HG03103 (cell line): ENCODE results near the gene MAN2B2.

Source experiments
- ATAC-seq: cut with Tn5 transposase; IDR thresholded peaks from one replicate; pipeline ENCODE4 v1.9.1; 2021; ENCODE audit warnings: low read depth; ENCODE audit not compliant: unreplicated experiment

MAN2B2 gene

DNA sequence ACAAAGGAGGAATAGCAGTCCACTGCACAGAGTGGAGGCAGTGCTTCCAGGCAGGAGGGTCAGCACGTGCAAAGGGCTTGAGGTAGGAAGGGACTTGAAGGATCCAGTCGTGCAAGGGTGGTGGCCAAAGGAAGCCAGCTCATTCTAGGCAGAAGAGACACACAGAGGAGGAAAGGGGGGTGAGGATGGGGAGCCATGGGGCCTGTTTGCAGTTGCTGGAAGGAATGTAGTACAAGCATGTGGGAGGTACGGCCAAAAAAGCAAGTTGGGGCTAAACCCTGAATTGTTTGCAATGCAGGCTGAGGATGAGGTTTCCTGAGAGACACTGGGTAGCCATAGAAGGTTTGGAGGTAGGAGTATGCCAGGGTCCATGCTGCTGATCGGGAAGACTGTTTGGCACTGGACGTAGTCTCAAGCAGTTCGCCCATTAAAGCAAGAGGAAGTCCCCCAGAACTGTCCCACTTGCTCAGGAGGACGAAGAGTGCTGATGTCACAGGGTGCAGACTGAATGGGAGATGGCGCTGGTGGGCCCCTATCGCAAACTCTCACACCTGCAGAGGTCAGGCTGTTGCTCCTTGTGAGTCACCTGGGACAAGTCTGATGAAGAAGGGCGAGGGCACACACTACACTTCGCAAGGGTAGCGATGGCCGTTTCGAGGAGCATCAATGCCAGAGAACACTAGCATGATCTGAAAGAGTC, 9.1 kb upstream of the MAN2B2 start:
- no peak for ATAC-seq

DNA sequence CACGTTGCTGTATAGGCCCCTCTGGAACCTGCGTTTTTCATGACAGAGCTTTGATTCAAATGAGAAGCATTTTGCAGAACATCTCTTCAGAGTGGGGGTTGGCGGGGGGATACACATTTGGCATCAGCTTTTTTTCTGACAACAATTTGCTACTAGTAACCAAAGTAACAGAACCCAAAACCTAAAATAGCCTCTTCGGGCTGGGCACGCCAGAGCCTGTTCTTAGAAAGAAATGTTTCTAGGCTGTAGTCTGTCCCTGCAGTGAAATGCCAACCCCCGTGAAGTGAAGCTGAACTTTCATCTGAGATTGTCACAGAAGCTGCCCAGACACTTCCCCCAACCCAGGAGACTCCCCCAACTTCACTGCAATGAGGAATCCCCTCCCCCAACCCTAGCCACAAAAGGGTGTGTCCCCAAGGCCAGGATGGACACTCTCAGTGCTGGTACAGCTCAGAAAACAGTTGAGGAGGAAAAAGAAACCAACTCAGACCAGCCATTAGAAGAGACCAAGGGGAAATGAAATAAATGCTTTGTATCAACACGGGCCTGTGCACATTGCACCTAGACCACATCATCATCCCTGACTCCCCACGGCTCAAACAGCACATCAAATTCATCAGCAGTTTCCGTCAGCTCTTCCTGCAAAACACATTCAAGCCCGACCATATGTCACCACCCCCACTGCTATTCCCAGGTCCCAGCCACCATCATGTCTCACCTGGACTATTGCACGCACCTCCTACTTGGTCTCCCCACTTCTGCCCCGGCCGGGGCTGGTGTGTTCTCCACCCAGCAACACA, 8.4 kb upstream of the MAN2B2 start:
- no peak for ATAC-seq

DNA sequence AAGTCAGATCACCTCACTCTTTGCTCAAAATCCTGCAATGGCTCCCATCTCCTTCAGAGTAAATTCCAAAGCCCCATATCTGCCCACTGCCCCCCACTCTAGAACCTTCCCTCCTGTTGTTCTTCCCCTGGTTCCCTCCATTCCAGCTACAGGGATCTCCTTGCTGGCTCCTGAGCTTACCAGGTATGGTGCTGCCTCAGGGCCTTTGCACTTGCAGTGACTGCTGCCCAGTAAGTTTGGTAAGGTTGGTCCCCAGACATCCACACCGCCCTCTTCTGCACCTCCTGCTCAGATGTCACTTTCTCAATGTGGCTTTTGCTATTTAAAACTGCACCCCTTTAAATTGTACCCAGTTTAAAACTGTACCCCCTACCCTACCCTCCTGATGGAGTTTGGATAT, 7.8 kb upstream of the MAN2B2 start:
- no peak for ATAC-seq

DNA sequence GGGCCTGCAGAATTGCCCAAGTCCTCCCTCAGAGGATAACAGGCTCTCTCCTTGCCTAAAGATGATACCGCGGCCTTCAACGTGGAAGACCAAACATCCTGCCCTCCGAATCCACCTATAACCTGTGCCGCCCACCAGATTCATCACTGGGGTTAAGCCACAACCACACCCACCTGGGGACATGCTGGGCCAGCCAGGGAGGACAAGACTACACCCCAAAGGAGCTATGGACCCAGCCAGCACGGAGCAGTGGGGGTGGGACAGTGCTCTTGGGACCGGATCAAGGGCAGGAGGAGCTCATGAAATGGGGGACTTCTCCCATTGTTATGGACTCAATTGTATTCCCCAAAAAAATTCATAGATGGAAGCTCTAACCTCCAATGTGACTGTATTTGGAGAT, 6.8 kb upstream of the MAN2B2 start:
- ATAC-seq = no peak

DNA sequence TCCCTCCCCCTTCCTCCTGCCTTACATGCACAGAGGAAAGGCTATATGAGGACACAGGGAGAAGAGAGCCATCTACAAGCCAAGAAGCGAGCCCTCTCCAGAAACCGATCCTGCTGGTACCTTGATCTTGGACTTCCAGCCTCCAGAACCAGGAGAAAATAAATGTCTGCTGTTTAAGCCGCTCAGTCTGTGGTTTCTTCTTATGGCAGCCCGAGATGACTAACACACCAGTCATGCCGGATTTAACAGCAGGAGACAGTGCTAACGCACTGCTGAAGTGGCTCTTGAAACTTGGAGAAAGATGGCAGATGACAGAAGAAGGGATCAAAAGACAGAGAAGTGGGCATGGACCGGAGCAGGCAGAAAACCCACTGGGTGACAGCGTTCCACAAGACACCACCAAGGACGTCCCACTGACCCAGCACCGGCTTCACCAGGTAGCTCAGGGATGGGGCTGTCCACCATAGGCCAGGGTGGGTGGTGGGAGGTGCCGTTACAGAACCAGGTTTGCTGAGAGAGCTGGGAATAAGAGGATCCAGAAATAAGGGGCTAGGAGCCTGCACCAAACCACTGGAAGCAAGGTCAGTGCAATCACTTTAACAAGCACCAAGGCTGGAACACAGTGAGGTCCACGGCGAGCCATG, 6.2 kb upstream of the MAN2B2 start:
- no peak for ATAC-seq

DNA sequence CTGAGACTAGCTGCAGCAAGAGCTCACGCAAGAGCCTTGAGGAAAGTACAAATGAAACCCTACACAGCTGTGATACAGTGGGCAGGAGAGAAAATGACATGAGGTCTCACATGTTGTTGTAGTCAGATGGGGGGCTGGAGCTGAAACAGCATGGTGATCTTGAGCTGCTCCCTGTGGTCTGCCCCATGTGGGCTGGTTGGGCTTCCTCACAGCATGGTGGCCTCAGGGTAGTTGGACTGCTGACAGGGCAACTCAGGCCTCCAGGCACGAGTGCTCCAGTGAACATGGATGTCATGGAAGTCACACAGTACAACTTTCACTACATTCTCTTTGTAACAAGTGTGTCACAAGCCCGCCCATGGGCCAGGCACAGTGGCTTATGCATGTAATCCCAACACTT, 3.4 kb upstream of the MAN2B2 start:
- ATAC-seq = no peak

DNA sequence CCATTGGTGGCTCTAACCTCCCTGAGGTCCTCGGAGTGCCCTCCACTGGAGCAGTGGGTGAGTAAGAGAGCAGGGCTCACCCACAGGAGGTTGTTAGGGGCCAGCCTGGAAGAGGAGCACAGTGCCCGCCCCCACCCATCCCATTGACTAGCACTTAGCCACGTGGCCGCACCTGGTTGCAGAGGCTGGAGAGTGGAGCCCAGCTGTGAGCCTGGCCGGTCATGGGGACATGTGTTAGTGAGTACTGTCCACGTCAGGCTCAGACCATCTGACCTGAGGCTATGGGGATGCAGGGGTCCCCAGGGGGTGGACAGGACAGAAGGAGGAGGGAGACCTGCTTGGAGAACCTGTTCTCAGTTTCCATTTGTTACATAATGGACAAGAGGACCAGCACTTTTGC, 1.4 kb upstream of the MAN2B2 start:
- no peak for ATAC-seq

DNA sequence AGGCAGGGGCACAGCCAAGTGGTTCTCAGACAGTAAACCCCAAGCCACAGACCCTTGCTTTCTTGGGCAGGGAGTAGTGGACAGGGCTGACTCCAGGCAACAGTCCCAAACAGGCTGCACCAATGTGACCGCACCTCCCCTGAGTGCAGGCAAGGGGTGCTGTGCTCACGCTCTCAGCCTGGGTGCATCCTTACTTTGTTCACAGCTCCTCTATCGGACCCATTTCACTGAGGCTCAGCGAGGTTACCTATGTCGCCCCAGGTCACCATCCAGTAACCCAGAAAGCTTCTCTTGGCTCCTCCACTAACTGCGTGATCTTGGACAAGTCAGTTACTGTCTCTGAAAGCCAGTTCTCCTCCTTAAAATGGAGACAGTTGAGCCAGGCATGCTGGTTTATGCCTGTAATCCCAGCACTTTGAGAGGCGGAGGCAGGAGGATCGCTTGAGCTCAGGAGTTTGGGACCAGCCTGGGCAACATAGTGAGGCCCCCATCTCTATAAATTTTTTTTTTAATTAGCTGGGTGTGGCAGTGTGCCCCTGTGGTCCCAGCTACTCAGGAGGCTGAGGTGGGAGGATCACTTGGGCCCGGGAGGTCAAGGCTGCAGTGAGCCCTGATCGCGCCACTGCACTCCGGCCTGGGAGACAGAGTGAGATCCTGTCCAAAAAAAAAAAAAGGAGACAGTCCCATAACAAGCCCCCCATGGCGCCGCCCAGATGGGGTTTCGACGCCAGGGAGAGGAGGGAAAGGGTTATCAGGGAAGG, 823 bp upstream of the MAN2B2 start:
- no peak for ATAC-seq

DNA sequence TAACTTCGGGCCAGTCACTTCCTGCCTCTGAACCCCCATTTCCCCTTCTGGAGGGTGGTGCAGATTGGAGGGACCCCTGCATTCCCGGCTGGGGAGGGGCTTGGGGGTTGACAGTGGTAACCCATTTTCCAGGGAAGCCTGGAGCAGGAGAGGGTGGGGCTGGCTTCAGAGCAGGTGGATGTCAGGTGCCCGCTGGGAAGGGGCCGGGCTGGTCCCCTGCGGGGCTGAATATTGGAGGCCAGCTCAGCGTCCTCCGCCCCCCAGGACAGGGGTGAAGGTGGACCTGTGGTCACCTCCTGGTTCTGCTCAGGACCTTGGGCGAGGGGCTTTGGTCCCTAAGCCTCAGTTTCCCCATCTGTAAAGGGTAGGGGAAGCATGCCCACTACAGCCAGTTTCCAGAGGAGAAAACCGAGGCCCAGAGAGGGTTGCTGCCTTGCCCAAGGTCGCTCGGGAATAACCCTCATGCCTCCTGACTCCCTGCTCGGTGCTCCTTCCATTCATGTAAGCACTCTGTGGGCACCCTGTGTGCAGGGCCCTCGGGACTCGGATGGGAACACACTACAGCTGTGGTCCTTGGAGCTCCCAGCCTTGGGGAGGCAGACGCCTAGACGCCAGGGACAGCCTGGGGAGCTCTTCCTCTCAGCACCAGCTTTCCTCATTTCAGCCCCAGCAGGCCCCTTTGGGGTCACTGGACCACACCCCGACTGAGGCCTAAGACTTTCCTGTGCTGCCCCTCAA, 683 bp downstream of the MAN2B2 start:
- no peak for ATAC-seq

DNA sequence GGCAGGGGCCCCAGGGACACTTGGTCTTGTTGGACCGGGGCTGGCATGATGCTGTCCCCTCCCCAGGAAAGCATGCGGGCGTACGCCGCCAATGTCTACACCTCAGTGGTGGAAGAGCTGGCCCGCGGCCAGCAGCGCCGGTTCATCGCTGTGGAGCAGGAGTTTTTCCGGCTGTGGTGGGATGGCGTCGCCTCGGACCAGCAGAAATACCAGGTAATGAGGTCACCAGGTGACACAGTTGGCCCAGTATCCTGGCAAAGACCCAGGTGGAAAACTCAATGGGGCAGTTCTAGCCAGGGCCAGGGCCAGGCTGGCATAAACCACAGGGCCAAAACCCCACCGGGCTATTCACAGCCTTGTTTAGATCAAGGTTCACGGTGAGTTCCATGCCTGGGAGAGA, 1.5 kb downstream of the MAN2B2 start:
- ATAC-seq = no peak

DNA sequence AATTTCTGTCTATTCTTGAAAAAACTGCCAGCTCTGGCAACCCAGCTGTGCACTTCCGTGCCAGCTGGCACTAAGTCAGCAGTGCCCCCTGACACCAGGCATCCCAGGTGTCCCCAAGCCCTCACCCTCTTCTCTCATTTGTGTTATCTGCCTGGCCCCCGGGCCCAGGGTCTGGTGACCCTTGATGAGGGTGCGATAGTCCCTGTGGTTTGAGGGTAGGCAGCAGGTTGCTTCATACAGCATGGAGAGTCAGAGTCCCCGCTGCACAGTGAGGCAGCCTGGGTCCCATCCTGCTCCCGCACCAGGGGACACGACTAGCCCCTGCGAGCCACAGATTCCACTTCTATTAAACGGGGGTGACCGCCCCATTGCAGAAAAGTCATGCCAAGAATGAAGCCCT, 1.9 kb downstream of the MAN2B2 start:
- ATAC-seq = no peak

DNA sequence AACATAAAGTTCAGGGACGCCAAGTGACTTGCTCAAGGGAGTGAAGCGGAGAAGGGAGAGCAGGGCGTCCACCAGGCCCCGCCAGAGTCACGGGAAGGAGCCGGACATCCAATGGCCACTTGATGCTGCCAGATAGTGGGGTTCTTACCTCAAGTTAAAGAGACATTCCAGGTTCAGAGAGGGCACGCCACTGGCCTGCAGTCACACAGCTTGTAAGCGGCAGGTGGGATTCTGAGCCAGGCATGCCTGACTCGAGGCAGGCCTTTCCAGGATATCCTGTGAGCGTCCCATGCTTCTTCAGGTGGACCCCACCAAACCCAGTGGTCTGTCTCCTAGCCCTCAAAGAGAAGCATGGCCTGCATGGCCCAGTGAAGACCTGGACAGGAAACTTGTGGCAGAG, 2.4 kb downstream of the MAN2B2 start:
- no peak for ATAC-seq

DNA sequence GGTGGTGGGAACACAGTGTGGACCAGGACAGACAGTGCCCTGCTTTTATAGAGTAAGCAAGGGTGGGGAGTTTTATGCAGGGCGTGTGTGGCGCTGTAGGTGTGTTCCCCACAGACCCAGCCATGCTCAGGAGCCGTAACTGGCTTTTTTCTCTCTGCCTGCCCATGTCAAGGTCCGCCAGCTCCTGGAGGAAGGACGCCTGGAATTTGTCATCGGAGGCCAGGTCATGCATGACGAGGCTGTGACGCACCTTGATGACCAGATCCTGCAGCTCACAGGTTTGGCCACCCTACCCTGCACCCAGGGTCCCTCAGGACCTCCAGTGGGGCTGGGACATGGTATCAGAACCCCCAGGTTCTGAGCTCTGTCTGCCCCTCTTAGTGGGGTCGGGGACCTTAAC, 3.2 kb downstream of the MAN2B2 start:
- ATAC-seq = no peak

DNA sequence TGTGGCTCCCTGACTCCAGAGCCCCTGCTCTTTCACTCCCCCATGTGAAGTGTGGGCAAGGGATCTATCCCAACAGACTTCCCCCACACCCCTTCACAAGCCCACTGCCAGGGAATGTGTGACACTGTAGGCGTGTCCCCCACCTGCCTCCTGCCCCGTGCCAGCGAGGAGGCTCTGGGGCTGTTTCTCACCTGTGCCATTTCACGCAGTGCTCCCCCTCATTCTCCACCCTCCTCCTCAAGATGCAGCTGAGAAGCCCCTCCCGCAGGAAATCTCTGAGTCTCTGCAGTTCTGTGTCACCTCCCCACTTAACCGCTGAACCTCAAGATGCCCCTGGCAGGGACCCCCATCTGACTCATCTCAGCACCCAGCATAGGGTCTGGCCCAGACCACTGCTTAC, 5.4 kb downstream of the MAN2B2 start:
- ATAC-seq = no peak

DNA sequence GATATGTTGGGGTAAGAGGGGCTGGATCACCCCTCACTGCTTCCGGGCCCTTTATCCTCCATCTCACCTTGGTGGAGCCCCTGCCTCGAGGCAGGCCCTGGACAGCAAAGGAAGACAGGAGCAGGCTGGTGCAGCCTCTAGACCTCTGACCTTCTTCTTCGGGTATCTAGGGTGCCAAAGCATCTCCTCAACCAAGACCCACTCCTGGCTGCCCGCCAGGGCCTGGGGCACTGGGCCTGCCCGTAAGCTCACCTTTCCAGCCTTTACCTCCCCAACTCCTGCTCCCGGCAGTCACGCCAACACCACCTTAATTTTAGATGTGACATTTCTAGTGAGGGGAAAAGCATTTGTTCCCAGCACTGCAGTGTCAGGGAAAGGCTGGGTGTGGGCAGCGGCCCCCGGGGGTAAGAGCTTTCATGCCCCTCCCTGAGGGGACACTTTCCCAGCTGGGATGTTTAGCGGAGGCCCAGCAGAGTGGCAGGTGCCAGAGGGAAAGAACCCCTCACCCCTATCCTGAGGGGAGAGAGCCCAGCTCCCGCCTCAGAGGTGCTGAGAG, 6.7 kb downstream of the MAN2B2 start:
- no peak for ATAC-seq

DNA sequence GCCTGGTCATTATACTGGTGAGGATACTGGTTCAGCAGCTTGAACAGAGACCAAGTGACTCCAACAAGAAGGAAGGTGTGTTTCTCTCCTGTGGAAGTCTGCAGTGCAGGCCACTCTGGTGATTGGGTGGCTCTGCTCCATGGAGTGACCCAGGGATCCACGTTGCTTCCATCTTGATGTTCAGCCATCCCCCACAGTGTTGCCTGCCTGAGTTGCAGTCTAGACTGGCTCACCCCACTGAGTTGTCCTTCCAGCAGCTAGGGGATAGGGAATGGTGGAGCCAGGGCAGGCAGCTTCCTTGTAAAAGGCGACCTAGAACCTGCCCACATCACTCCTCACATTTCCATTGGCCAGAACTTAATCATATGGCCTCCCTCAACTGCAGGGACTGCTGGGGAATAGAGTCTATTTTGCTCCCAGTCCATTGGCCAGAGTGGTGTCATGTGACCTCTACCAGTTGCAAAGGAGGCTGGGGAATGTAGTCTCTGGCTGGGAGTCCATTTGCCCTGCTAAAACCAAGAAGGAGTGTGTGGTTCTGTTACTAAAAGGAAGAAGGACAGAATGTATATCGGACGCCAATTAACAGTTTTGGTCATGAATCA, 8.0 kb downstream of the MAN2B2 start:
- ATAC-seq = no peak

DNA sequence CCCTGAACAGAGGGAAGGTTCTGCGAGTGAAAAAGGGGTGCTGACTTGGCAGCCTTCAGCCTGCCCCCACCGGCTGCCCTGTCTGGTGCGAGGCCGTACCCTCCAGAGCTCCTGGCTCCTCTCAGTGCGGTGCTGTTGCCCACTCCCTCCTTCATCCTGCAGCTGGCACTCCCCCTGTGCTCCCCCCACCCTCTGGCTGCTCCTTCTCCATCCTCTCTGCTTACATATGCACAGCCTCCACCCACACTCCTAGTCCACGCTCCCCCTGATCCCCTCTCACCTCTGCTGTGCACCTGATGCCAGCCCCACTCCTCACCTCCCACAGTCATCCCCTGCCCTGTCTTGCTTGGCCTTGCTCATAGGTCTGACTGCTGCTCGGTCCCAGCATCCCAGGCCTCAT, 9.9 kb downstream of the MAN2B2 start:
- no peak for ATAC-seq

DNA sequence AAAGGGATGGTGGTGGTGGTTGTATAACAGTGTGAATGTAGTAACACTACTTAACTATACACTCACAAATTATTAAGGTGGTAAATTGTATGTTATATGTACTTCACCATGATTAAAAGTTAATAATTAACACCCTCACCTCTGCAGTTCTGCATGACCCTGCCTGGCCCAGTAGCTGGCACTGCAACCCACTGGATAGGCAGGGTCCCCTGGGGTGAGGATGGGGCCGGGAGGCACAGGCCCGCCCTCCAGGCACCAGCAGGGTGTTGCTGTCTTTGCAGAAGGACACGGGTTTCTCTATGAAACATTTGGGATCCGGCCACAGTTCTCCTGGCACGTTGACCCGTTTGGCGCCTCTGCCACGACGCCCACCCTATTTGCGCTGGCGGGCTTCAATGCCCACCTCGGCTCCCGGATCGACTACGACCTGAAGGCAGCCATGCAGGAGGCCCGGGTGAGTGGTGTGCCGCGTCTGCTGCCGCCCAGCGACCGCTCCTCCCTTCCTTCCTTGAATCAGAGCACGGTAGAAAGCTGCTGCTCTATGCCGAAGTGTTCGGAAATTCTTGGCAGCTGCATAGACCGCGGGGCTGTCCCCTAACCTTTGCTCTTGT, 11.8 kb downstream of the MAN2B2 start:
- ATAC-seq = no peak

DNA sequence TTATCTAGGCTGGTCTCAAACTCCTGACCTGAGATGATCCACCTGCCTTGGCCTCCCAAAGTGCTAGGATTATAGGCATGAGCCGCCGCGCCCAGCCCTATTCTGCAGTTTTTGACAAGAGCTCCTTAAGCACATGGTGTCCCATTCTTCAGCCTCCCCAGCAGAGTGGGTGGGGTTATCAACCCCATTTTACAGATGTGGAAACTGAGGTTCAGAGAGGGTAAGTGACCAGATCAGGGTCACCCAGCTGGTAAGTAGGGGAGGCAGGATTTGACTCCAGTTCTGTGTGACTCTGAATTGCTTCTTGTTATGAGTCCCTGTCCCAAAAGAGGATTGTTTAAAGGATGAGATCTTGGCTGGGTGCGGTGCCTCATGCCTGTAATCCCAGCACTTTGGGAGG, 14.5 kb downstream of the MAN2B2 start:
- ATAC-seq = no peak
